K562 (cell line): Measurements from ENCODE around the gene TSPAN18. TPM values are rescaled to one million over a fixed set of nuclear protein-coding genes. Genes with fewer than 3 reads are reported as not detected.

Experiments used
- DPF2 ChIP-seq: fragments of 450-650 bp; IDR thresholded peaks from 2 replicates; pipeline ENCODE4 v1.6.1; 2016
- ETV1 ChIP-seq: fragments of 450-650 bp; conservative IDR thresholded peaks from 2 replicates; pipeline ENCODE4 v1.6.1; 2016; ENCODE audit warnings: missing genetic modification characterization, control low read depth, low read depth, missing compliant biosample characterization
- FOXA3 ChIP-seq, 2 experiments: fragments of 450-650 bp in 1 of 2; sonication (generic) in 1 of 2; formaldehyde crosslinking; IDR thresholded peaks in 1 of 2; conservative IDR thresholded peaks in 1 of 2; 2 replicates each; pipeline versions ENCODE4 v1.4.0 to v1.8.0; 2020 to 2022; ENCODE audit warnings: mild to moderate bottlenecking in 2 of 2, missing genetic modification reagents in 1 of 2
- HBP1 ChIP-seq: fragments of 450-650 bp; formaldehyde crosslinking; IDR thresholded peaks from 2 replicates; pipeline ENCODE4 v1.4.0; 2022; ENCODE audit warnings: missing genetic modification characterization
- HOMEZ ChIP-seq: fragments of 250-450 bp; sonication (Bioruptor Pico); IDR thresholded peaks from 2 replicates; pipeline ENCODE4 v1.4.0; 2020; ENCODE audit warnings: mild to moderate bottlenecking, moderate library complexity
- MAX ChIP-seq: sonication (generic); formaldehyde crosslinking; IDR thresholded peaks from 2 replicates; pipeline ENCODE4 v1.9.0; 2022; ENCODE audit warnings: mild to moderate bottlenecking, missing genetic modification reagents
- MLX ChIP-seq, 2 experiments: fragments of 450-650 bp in 1 of 2; sonication (generic) in 1 of 2; formaldehyde crosslinking; conservative IDR thresholded peaks; 2 replicates each; pipeline versions ENCODE4 v1.4.0 to v1.8.1; 2020 to 2022; ENCODE audit warnings: mild to moderate bottlenecking in 1 of 2, missing genetic modification reagents in 1 of 2
- RB1 ChIP-seq: fragments of 450-650 bp; IDR thresholded peaks from 2 replicates; pipeline ENCODE4 v1.6.1; 2017; ENCODE audit warnings: low read depth, mild to moderate bottlenecking
- ZNF584 ChIP-seq: fragments of 200-800 bp; sonication (Bioruptor generic); IDR thresholded peaks from 2 replicates; pipeline ENCODE4 v1.6.1; 2016; ENCODE audit warnings: low read depth, mild to moderate bottlenecking, missing genetic modification characterization, missing compliant biosample characterization
- polyA plus RNA-seq, 8 experiments: library from polyadenylated mRNA; depleted of rRNA in 4 of 8; stranded (reverse) in 5 of 8; unstranded in 3 of 8; fragments of >200 nt; fragmentation: Nextera tagmentation in 2 of 8; fragmentation: Illumina TruSeq in 1 of 8; extraction: Ambion mirVana in 2 of 8; extraction: Trizol in 1 of 8; gene quantifications; 2 replicates each; pipeline versions ENCODE4 v1.2.1 to v1.2.3, GENCODE V29; 2011 to 2014; ENCODE audit warnings: inconsistent platforms in 1 of 8, missing spikeins in 1 of 8
- total RNA-seq, 7 experiments: library from RNA; depleted of rRNA in 6 of 7; stranded (reverse); fragments of >200 nt in 6 of 7; fragmentation: Illumina TruSeq in 2 of 7; extraction: Trizol in 2 of 7; gene quantifications; 2 replicates each; pipeline versions ENCODE4 v1.2.1 to v1.2.3, GENCODE V29; 2011 to 2021; ENCODE audit warnings: low replicate concordance in 1 of 7
- TF ChIP-seq, protein P1 (sequence below): sonication (generic); formaldehyde crosslinking; IDR thresholded peaks from 2 replicates; pipeline ENCODE4 v1.8.1; 2023; ENCODE audit warnings: missing genetic modification reagents, mild to moderate bottlenecking, borderline replicate concordance
- TF ChIP-seq, protein P2 (sequence below): fragments of 250-450 bp; sonication (Bioruptor Pico); IDR thresholded peaks from 2 replicates; pipeline ENCODE4 v1.6.1; 2021; ENCODE audit warnings: mild to moderate bottlenecking
- TF ChIP-seq, protein P3 (sequence below): fragments of 250-450 bp; sonication (Bioruptor Pico); IDR thresholded peaks from 2 replicates; pipeline ENCODE4 v1.4.0; 2020; ENCODE audit warnings: mild to moderate bottlenecking, moderate library complexity, borderline replicate concordance

TSPAN18 gene
- total and polyA plus RNA-seq, 9 of the 15 experiments (the other 6 are each of a cell fraction or from before 2014, with no cell fraction given): 0.17 to 0.35 (median 0.22) TPM; not detected in 4

DNA sequence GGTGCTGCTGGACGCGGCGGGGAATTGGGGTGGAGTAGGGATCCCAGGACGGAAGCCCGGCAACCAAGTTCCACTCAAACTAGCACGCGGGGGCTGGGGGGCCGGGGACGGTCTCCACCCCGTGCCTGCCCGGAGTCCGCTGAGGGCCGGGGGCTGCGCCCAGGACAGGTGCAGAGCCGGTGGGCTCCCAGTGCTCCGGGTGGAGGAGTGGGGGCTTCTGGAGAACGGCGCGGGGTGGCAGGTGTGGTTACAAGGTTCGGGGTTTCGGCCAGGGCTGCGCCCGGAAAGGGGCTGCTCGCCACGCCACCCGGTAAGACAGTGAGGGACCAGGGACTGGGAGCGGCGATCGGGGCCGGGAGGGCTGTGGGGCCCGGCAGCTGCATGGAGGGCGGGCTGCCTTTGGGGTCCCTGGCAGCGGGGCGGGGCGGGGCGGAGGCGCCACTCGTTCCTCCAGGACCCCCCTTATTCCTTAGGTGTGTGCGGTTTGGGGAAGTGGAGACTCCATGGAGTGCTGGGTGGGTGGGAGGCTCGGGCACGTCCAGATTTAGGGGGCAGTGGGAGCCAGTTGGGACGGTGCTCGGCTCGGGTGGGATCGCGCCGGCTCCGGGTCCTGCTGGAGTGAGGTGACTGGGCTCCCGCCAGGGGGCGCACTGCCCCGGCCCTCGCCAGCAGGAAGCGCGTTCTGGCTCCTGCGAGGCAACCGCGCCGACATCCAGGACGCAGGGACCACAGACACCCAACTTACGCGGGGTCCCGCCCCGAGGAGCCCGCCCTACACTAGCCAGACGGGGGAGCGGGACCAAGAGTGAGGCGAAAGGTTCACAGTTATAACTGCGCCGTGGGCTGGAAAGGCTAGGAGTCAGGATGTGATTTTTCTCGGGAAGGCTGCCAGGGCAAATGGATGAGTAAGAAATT is 868 bp downstream of the TSPAN18 start (continued):
- TF ChIP-seq, protein P1, sequence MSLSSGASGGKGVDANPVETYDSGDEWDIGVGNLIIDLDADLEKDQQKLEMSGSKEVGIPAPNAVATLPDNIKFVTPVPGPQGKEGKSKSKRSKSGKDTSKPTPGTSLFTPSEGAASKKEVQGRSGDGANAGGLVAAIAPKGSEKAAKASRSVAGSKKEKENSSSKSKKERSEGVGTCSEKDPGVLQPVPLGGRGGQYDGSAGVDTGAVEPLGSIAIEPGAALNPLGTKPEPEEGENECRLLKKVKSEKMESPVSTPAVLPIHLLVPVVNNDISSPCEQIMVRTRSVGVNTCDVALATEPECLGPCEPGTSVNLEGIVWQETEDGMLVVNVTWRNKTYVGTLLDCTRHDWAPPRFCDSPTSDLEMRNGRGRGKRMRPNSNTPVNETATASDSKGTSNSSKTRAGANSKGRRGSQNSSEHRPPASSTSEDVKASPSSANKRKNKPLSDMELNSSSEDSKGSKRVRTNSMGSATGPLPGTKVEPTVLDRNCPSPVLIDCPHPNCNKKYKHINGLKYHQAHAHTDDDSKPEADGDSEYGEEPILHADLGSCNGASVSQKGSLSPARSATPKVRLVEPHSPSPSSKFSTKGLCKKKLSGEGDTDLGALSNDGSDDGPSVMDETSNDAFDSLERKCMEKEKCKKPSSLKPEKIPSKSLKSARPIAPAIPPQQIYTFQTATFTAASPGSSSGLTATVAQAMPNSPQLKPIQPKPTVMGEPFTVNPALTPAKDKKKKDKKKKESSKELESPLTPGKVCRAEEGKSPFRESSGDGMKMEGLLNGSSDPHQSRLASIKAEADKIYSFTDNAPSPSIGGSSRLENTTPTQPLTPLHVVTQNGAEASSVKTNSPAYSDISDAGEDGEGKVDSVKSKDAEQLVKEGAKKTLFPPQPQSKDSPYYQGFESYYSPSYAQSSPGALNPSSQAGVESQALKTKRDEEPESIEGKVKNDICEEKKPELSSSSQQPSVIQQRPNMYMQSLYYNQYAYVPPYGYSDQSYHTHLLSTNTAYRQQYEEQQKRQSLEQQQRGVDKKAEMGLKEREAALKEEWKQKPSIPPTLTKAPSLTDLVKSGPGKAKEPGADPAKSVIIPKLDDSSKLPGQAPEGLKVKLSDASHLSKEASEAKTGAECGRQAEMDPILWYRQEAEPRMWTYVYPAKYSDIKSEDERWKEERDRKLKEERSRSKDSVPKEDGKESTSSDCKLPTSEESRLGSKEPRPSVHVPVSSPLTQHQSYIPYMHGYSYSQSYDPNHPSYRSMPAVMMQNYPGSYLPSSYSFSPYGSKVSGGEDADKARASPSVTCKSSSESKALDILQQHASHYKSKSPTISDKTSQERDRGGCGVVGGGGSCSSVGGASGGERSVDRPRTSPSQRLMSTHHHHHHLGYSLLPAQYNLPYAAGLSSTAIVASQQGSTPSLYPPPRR: no peak
- TF ChIP-seq MLX (CRISPR knock-in tag; conservative IDR thresholded peaks at IDR 0.05) (no peak), ZNF584 (no peak), MAX (0 out of 2 replicates have a peak, but pooled peaks have one; percentile 12), FOXA3 (CRISPR knock-in tag; conservative IDR thresholded peaks at IDR 0.05 in 1 of 2, IDR thresholded peaks at IDR 0.05 in 1 of 2) (no peak), HBP1 (CRISPR knock-in tag) (no peak), ETV1 (tag) (peak; percentile 51; the same call in 1 of the 2 replicates), HOMEZ (CRISPR knock-in tag) (no peak), DPF2 (no peak), RB1 (peak; percentile 75)
- TF ChIP-seq, protein P2, sequence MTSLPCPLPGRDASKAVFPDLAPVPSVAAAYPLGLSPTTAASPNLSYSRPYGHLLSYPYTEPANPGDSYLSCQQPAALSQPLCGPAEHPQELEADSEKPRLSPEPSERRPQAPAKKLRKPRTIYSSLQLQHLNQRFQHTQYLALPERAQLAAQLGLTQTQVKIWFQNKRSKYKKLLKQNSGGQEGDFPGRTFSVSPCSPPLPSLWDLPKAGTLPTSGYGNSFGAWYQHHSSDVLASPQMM: no peak
- TF ChIP-seq, protein P3, sequence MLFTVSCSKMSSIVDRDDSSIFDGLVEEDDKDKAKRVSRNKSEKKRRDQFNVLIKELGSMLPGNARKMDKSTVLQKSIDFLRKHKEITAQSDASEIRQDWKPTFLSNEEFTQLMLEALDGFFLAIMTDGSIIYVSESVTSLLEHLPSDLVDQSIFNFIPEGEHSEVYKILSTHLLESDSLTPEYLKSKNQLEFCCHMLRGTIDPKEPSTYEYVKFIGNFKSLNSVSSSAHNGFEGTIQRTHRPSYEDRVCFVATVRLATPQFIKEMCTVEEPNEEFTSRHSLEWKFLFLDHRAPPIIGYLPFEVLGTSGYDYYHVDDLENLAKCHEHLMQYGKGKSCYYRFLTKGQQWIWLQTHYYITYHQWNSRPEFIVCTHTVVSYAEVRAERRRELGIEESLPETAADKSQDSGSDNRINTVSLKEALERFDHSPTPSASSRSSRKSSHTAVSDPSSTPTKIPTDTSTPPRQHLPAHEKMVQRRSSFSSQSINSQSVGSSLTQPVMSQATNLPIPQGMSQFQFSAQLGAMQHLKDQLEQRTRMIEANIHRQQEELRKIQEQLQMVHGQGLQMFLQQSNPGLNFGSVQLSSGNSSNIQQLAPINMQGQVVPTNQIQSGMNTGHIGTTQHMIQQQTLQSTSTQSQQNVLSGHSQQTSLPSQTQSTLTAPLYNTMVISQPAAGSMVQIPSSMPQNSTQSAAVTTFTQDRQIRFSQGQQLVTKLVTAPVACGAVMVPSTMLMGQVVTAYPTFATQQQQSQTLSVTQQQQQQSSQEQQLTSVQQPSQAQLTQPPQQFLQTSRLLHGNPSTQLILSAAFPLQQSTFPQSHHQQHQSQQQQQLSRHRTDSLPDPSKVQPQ (CRISPR knock-in tag): no peak
